ENCODE data around the gene ANKFN1.

ANKFN1 gene

DNA sequence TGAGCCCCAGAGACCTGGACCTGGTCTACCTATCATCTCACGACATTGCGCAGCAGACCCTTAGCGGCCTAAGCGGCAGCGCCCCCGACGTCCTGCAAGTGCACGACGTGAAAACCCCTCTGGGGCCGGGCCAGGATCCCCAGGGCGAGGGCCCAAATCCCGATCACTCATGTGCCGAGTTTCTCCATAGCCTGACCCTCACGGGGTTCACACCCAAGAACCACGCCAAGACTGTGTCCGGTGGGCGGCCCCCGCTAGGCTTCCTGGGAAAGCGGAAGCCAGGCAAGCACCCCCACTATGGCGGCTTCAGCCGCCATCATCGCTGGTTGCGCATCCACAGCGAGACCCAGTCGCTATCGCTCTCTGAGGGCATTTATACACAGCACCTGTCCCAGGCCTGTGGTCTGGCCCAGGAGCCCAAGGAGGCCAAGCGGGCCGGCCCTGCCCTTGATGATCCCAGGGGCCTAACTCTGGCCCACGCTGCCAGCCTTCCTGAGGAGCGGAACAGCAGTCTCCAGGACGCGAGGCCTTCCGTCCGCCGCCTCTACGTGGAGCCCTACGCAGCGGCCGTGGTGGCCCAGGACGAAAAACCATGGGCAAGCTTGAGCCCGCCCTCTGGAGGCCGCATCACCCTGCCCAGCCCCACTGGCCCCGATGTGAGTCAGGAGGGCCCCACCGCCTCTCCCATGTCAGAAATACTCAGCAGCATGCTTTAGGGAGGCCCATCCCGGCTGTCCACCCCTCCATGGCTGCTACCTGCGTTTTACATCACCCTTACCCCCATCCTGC is 357.5 kb downstream of the ANKFN1 start:
- TF ChIP-seq EZH2phosphoT487 (conservative IDR thresholded peaks at IDR 0.05; ENCODE audit: low read length) = no peak
- TF ChIP-seq, protein P1, sequence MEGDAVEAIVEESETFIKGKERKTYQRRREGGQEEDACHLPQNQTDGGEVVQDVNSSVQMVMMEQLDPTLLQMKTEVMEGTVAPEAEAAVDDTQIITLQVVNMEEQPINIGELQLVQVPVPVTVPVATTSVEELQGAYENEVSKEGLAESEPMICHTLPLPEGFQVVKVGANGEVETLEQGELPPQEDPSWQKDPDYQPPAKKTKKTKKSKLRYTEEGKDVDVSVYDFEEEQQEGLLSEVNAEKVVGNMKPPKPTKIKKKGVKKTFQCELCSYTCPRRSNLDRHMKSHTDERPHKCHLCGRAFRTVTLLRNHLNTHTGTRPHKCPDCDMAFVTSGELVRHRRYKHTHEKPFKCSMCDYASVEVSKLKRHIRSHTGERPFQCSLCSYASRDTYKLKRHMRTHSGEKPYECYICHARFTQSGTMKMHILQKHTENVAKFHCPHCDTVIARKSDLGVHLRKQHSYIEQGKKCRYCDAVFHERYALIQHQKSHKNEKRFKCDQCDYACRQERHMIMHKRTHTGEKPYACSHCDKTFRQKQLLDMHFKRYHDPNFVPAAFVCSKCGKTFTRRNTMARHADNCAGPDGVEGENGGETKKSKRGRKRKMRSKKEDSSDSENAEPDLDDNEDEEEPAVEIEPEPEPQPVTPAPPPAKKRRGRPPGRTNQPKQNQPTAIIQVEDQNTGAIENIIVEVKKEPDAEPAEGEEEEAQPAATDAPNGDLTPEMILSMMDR (IDR thresholded peaks at IDR 0.05; ENCODE audit: insufficient read depth, low read length, poor library complexity, severe bottlenecking) = no peak
- Histone ChIP-seq H2AFZ (ENCODE audit: low read depth, low read length, severe bottlenecking) (no peak overlapping the region), H3K27me3 (ENCODE audit: low read length) (no peaks in the 10 kb centered on the region), H3K9me2 (replicated peaks; ENCODE audit: insufficient read depth, low read length) (no peaks in the 10 kb centered on the region), H3K27ac (ENCODE audit: low read depth, low read length) (no peak overlapping the region), H3K79me2 (ENCODE audit: insufficient read depth, low read length) (no peaks in the 10 kb centered on the region), H3K9ac (ENCODE audit: low read length) (no peak overlapping the region), H3F3A (ENCODE audit: insufficient read depth) (no peaks in the 10 kb centered on the region), H3K4me3 (ENCODE audit: insufficient read depth, low read length, poor library complexity, severe bottlenecking) (no peak overlapping the region), H3K4me2 (ENCODE audit: low read depth, low read length, poor library complexity, severe bottlenecking) (no peak overlapping the region), H4K20me1 (ENCODE audit: low read depth, low read length) (no peaks in the 10 kb centered on the region), H3K36me3 (ENCODE audit: low read length) (no peaks in the 10 kb centered on the region), H3K9me3 (ENCODE audit: insufficient read depth, low read length) (no peaks in the 10 kb centered on the region)

DNA sequence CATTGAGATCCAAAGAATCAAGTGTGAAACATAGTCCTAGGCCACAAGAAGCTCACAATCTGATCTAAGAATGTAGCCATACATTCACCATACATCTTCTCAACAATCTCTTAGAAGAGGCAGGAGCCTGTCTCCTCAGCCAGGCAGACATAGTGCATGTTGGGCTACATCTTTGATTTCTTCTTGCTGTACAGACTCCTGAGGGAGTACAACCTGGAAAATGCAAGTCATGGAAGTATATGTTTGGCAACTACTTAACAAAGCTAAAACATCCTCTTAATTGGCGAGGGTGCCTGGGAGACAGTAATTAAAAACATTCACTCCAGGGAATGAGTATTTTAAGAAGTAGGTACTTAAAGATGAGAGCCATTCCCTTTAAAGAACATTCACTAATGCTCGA is 361.0 kb downstream of the ANKFN1 start:
- Histone ChIP-seq H3K27ac (ENCODE audit: low read depth, low read length) (no peak overlapping the region), H3K9ac (ENCODE audit: low read length) (no peak overlapping the region), H3K9me2 (replicated peaks; ENCODE audit: insufficient read depth, low read length) (no peaks in the 10 kb centered on the region), H3K27me3 (ENCODE audit: low read length) (no peaks in the 10 kb centered on the region), H3K36me3 (ENCODE audit: low read length) (no peaks in the 10 kb centered on the region), H3K4me3 (ENCODE audit: insufficient read depth, low read length, poor library complexity, severe bottlenecking) (no peak overlapping the region), H3K79me2 (ENCODE audit: insufficient read depth, low read length) (no peaks in the 10 kb centered on the region), H3K9me3 (ENCODE audit: insufficient read depth, low read length) (no peaks in the 10 kb centered on the region), H2AFZ (ENCODE audit: low read depth, low read length, severe bottlenecking) (no peak overlapping the region), H3K4me2 (ENCODE audit: low read depth, low read length, poor library complexity, severe bottlenecking) (no peak overlapping the region), H4K20me1 (ENCODE audit: low read depth, low read length) (no peaks in the 10 kb centered on the region), H3F3A (ENCODE audit: insufficient read depth) (no peaks in the 10 kb centered on the region)
- TF ChIP-seq EZH2phosphoT487 (conservative IDR thresholded peaks at IDR 0.05; ENCODE audit: low read length) = no peak
- TF ChIP-seq, protein P1 (IDR thresholded peaks at IDR 0.05; ENCODE audit: insufficient read depth, low read length, poor library complexity, severe bottlenecking) = no peak

DNA sequence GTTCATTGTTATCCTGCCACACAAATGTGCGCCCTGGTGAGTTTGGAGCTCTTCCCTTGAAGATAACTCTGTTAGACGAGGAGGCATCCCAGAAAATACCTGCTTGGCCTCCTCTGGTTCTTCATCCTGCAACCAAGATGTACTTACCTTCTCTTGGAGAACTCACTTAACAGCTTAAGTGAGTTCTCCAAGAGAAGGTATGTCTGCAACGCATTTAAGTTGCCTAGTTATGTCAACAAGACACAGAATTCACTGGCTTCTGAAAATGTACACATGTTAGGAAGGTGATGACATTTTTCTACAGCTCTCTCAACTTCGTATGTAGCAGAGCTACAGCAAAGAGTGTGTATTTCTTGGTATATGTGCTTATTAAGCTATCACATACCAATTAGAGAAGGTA is 361.6 kb downstream of the ANKFN1 start:
- H2AFZ ChIP-seq (ENCODE audit: low read depth, low read length, severe bottlenecking) = no peak overlapping the region
- H3K79me2 ChIP-seq (ENCODE audit: insufficient read depth, low read length) = no peaks in the 10 kb centered on the region
- TF ChIP-seq, protein P1 (IDR thresholded peaks at IDR 0.05; ENCODE audit: insufficient read depth, low read length, poor library complexity, severe bottlenecking) = no peak
- TF ChIP-seq EZH2phosphoT487 (conservative IDR thresholded peaks at IDR 0.05; ENCODE audit: low read length) = no peak
- no peaks in the 10 kb centered on the region for H3K27me3 ChIP-seq (ENCODE audit: low read length)
- H3F3A ChIP-seq (ENCODE audit: insufficient read depth) = no peaks in the 10 kb centered on the region
- no peak overlapping the region for H3K9ac ChIP-seq (ENCODE audit: low read length)
- no peaks in the 10 kb centered on the region for H3K36me3 ChIP-seq (ENCODE audit: low read length)
- no peaks in the 10 kb centered on the region for H3K9me2 ChIP-seq (replicated peaks; ENCODE audit: insufficient read depth, low read length)
- H3K9me3 ChIP-seq (ENCODE audit: insufficient read depth, low read length) = no peaks in the 10 kb centered on the region
- no peak overlapping the region for H3K4me3 ChIP-seq (ENCODE audit: insufficient read depth, low read length, poor library complexity, severe bottlenecking)
- H3K27ac ChIP-seq (ENCODE audit: low read depth, low read length) = no peak overlapping the region
- no peak overlapping the region for H3K4me2 ChIP-seq (ENCODE audit: low read depth, low read length, poor library complexity, severe bottlenecking)
- H4K20me1 ChIP-seq (ENCODE audit: low read depth, low read length) = no peaks in the 10 kb centered on the region

All from SU-DHL-6 (cell line).